Urinary bladder (tissue), 4 donors: ENCODE measurements around the gene LONP2. TPM values are rescaled to one million over a fixed set of nuclear protein-coding genes. Genes with fewer than 3 reads are reported as not detected.

Experiments
- DNase-seq: peaks from one replicate; pipeline ENCODE4 v3.0.0-alpha.2; 2015; ENCODE audit errors: extremely low spot score
- H3K27ac ChIP-seq: one replicate; pipeline ENCODE4 v1.5.1; 2013; ENCODE audit warnings: low read depth, mild to moderate bottlenecking, moderate library complexity
- H3K36me3 ChIP-seq: one replicate; pipeline ENCODE4 v1.6.1; 2013; ENCODE audit warnings: mild to moderate bottlenecking, moderate library complexity; ENCODE audit not compliant: insufficient read depth
- H3K4me1 ChIP-seq: one replicate; pipeline ENCODE4 v1.6.1; 2013; ENCODE audit warnings: mild to moderate bottlenecking, moderate library complexity; ENCODE audit not compliant: insufficient read depth
- H3K4me3 ChIP-seq: one replicate; pipeline ENCODE4 v1.5.1; 2013; ENCODE audit warnings: low read depth, low read length
- whole genome bisulfite sequencing: extraction: QIAGEN DNeasy Blood & Tissue Kit; methylation state at CpG from one replicate; pipeline ENCODE4 v1.1.7; 2013; 5-methylcytosine and 5-hydroxymethylcytosine counted together
- polyA plus RNA-seq: library from polyadenylated mRNA; stranded (reverse); fragments of 200-250 nt; gene quantifications from one replicate; pipeline ENCODE4 v1.2.3, GENCODE V29; 2013
- total RNA-seq: library from RNA; depleted of rRNA; stranded (reverse); fragments of >200 nt; gene quantifications from one replicate; pipeline ENCODE4 v1.2.3, GENCODE V29; 2014
- donor health status: healthy with polysubstance abuse.
- donor health status: healthy.

Gene LONP2
- total RNA-seq (78.8 TPM), polyA plus RNA-seq (30.1 TPM)

DNA sequence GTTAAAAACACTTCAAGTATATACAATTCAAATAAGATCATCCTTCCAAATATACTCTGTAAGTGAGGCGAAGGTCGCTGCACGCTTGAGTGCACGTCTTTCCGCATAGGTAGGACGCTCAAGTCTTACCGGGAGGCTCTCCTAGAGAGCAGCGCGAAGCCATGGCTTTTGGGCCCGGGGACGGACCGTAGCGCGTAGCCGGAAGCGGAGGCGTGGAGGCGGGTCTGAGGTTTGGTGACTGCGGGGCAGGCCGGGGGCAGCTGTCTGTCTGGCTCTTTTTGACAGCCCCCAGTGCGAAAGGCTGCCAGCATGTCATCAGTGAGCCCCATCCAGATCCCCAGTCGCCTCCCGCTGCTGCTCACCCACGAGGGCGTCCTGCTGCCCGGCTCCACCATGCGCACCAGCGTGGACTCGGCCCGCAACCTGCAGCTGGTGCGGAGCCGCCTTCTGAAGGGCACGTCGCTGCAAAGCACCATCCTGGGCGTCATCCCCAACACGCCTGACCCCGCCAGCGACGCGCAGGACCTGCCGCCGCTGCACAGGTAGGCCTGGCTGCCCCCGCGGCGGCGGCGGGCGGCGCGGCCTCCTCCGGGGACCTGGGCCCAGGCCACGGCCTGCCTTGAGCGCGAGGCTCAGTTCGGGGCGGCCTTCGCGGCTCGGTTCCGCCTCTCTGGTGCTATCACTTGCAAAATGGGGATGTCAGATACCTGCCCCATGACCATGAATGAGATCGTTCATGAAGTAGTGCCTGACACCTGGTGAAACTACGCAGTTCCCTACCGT, at the start of gene LONP2:
Gene LONP2, plus strand, starts transcription at position 221 of the 783 bp plus-strand sequence. Its CDS starts 89 bp downstream, at position 310.
- Histone ChIP-seq H3K4me1 (peaks cover 4% of the 10 kb centered on the region), H3K27ac (peak within 1 kb of the TSS; percentile 85), H3K4me3 (peak within 1 kb of the TSS; percentile 97), H3K36me3 (no peaks in the 10 kb centered on the region)
- peak; percentile 78 for DNase-seq
- WGBS: under 1% methylated on average over 63 of the region's 63 CpGs

DNA sequence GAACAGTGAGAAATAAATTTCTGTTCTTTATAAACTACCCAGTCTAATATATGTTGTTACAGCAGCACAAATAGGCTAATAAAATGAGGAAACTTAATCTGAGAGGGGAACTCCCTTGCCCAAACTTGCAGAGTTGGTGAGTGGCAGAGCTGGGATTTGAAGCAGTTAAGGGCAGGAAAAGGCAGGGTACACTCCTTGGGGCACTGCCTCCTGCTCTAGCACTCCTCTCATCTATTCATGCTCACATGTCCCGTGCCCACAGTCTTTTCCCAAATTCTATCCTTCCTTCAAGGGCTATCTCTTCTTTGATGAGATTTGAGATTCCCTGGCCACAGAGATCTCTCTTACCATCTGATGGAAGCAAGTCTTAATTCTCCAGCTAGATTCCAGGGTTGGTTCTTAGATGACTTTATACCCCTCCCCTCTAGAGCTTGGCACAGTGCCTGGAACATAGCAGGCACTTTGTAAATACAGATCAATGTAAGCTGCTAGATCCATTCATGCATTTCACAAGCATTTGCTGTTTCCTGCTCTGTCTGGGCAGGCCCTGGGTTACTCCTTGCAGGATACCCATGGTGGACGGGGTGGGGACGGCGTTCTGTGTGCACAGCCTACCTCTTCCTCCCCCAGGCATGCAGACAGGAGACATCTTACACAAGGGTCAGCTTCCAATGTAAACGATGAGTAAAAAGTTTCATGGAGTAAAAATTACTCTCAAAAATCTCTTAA, 49.1 kb upstream of the LONP2 start:
- Histone ChIP-seq H3K4me3 (no peak overlapping the region), H3K4me1 (no peaks in the 10 kb centered on the region), H3K27ac (no peak overlapping the region), H3K36me3 (no peaks in the 10 kb centered on the region)
- peak; percentile 67 for DNase-seq
- WGBS: 21% methylated on average over 5 of the region's 5 CpGs

GRCh38 chr16:48197294-48197693, 46.8 kb upstream of the LONP2 start:
- Histone ChIP-seq H3K36me3 (no peaks in the 10 kb centered on the region), H3K4me3 (no peak overlapping the region), H3K27ac (no peak overlapping the region), H3K4me1 (no peaks in the 10 kb centered on the region)
- WGBS: 86% methylated on average over 3 of the region's 3 CpGs
- DNase-seq: no peak

- Histone ChIP-seq H3K4me1 (no peaks in the 10 kb centered on the region), H3K36me3 (no peaks in the 10 kb centered on the region), H3K27ac (no peak overlapping the region), H3K4me3 (no peak overlapping the region)
- DNase-seq: no peak
- WGBS: 72% methylated on average over 6 of the region's 6 CpGs
These were observed 42.4 kb upstream of the LONP2 start for GRCh38 chr16:48201515-48202201.

DNA sequence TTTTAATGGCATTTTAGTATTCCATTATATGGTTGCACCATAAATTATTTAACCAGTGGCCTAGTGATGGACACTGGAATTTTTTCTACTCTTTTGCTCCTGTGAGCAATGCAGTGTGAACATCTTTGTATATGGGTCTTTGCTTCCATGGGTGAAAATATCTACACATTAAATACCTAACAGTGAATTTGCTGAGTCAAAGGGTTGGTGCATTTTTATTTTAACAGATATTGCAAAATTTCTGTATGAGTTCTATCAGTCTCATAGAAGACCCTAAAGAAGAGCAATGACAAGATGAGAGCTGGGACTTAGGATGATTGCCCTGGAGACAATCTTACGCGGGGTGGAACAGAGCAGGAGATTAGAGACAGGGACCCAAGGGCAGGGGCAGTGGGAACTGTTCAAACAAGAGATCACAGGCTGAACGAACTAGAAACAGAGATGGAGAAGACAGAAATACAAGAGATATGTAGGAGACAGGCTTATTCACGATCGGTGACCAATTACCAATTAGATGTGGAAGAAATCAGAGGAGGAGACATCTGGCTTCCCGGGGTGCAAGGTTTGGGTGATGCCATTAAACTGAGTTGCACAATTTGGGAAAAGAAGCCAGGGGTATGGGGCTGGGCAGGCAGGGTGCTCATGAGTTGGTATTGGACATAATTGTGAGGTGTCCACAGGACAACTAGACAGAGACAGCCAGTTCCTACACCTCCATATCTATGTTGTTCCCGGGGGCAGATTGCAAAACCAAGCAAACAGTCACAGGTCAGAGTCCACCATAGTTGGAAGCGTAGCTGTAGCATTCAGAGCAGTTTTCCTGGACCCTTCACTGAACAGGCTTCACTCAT, 39.9 kb upstream of the LONP2 start:
- 84% methylated on average over 8 of the region's 8 CpGs for WGBS
- no peak for DNase-seq
- Histone ChIP-seq H3K4me3 (no peak overlapping the region), H3K36me3 (no peaks in the 10 kb centered on the region), H3K4me1 (no peaks in the 10 kb centered on the region), H3K27ac (no peak overlapping the region)

DNA sequence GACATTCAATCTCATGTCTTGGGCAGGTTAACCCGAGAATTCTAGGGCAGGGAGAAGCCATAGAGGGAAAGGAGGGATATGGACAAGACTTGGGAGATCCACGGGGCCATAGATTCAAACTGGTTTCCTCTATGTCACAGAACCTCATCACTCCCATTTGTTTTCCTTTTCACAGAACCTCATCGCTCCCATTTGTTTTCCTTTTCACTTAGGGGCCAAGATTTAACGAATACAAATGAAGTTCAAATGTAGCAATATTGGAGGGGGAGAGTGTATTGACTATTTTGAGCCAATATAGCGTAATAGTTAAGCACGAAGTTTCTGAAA, 39.3 kb upstream of the LONP2 start:
- Histone ChIP-seq H3K4me1 (no peaks in the 10 kb centered on the region), H3K4me3 (no peak overlapping the region), H3K27ac (no peak overlapping the region), H3K36me3 (no peaks in the 10 kb centered on the region)
- 85% methylated on average over 6 of the region's 6 CpGs for WGBS
- DNase-seq: no peak

- WGBS: 57% methylated on average over 8 of the region's 8 CpGs
- Histone ChIP-seq H3K4me1 (no peaks in the 10 kb centered on the region), H3K36me3 (no peaks in the 10 kb centered on the region), H3K4me3 (no peak overlapping the region), H3K27ac (no peak overlapping the region)
- DNase-seq: no peak
These were observed 37.4 kb upstream of the LONP2 start for GRCh38 chr16:48206594-48207242.

- Histone ChIP-seq H3K4me3 (no peak overlapping the region), H3K27ac (no peak overlapping the region), H3K36me3 (no peaks in the 10 kb centered on the region), H3K4me1 (no peaks in the 10 kb centered on the region)
- DNase-seq: no peak
- WGBS: 87% methylated on average over 6 of the region's 6 CpGs
These were observed 33.4 kb upstream of the LONP2 start for GRCh38 chr16:48210747-48211146.

- DNase-seq: no peak
- WGBS: 65% methylated on average over 3 of the region's 3 CpGs
- no peaks in the 10 kb centered on the region for H3K4me1 ChIP-seq
- H3K36me3 ChIP-seq: no peaks in the 10 kb centered on the region
- no peak overlapping the region for H3K4me3 ChIP-seq
- H3K27ac ChIP-seq: no peak overlapping the region
These were observed 32.1 kb upstream of the LONP2 start for GRCh38 chr16:48212033-48212432.

- Histone ChIP-seq H3K4me3 (no peak overlapping the region), H3K4me1 (no peaks in the 10 kb centered on the region), H3K36me3 (no peaks in the 10 kb centered on the region), H3K27ac (no peak overlapping the region)
- DNase-seq: no peak
- 70% methylated on average over 6 of the region's 6 CpGs for WGBS
These were observed 28.4 kb upstream of the LONP2 start for GRCh38 chr16:48215738-48216137.

DNA sequence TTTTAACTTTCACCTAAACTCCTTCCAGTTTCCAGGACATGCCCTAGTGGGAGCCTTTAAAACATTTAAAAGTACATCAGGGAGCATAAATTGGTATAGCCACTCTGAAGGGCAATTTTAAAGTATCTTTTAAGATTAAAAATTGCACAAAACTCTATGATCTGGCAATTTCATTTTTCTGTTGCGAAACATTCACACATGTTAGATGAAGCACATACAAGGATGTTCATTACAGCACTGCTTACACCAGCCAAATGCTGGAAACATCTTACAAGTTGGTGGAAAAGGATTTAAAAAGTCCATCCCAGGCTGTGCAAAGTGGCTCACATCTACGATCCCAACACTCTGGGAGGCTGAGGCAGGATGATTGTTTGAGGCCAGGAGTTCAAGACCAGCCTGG, 26.4 kb upstream of the LONP2 start:
- H3K36me3 ChIP-seq: no peaks in the 10 kb centered on the region
- no peak for DNase-seq
- 81% methylated on average over 2 of the region's 2 CpGs for WGBS

GRCh38 chr16:48218473-48218872, 25.6 kb upstream of the LONP2 start:
- H3K36me3 ChIP-seq: no peaks in the 10 kb centered on the region
- no peak overlapping the region for H3K27ac ChIP-seq
- no peak for DNase-seq
- H3K4me1 ChIP-seq: no peaks in the 10 kb centered on the region
- 85% methylated on average over 3 of the region's 3 CpGs for WGBS
- no peak overlapping the region for H3K4me3 ChIP-seq

More for the DNA sequence above, 26.4 kb upstream of the LONP2 start:
- no peaks in the 10 kb centered on the region for H3K4me1 ChIP-seq
- no peak overlapping the region for H3K27ac ChIP-seq
- no peak overlapping the region for H3K4me3 ChIP-seq

GRCh38 chr16:48220891-48221290, 23.2 kb upstream of the LONP2 start:
- no peaks in the 10 kb centered on the region for H3K36me3 ChIP-seq
- DNase-seq: no peak
- H3K4me1 ChIP-seq: no peaks in the 10 kb centered on the region
- WGBS: 54% methylated on average over 3 of the region's 3 CpGs
- no peak overlapping the region for H3K27ac ChIP-seq
- H3K4me3 ChIP-seq: no peak overlapping the region
